Activated CD8-positive, alpha-beta memory T cell treated with anti-CD3 and anti-CD28 coated beads for 24 hours (primary cell): ENCODE results near the gene GPR142.

Experiments used
- DNase-seq: peaks from one replicate; pipeline ENCODE4 v3.0.0-alpha.2; 2020

Gene GPR142

GRCh38 chr17:74371653-74372147 is 4.4 kb downstream of the GPR142 start:
- no peak for DNase-seq

GRCh38 chr17:74372426-74372825 is 5.1 kb downstream of the GPR142 start:
- DNase-seq = no peak

- DNase-seq = no peak
These were observed 6.7 kb downstream of the GPR142 start for GRCh38 chr17:74373838-74374606.

GRCh38 chr17:74374858-74375257 is 7.6 kb downstream of the GPR142 start:
- DNase-seq = no peak

DNA sequence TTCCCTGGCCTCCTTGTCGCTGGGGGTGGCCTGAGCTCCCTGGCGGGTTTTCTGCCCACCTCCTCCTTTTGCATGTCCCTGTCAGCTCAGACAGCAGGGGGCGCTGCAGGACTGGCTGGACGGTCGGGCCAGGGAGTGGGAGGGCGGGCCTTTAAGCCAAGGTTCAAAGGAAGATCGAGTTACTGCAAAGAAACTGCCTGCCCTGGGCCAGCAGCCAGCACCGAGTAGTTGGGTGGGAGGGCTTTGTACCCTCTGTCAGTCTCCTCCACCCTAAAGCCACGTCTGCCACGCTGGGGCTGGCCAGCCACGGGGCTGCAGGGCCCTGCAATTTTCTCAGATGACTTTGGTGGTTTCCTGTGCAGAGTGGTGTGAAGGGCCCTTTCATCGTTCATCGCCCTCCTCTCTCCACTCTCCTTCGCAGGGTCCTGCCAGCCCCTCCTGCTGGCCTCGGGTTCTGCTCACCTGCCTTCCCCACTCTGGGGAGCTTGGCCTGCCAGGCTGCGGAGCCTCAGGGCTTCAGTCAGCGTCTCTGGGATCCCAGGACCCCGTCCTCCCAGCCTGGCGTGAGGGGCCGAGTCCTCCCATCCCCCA is 12.3 kb downstream of the GPR142 start:
- DNase-seq = peak; percentile 99

- DNase-seq = no peak
These were observed 13.0 kb downstream of the GPR142 start for GRCh38 chr17:74380086-74380958.

DNA sequence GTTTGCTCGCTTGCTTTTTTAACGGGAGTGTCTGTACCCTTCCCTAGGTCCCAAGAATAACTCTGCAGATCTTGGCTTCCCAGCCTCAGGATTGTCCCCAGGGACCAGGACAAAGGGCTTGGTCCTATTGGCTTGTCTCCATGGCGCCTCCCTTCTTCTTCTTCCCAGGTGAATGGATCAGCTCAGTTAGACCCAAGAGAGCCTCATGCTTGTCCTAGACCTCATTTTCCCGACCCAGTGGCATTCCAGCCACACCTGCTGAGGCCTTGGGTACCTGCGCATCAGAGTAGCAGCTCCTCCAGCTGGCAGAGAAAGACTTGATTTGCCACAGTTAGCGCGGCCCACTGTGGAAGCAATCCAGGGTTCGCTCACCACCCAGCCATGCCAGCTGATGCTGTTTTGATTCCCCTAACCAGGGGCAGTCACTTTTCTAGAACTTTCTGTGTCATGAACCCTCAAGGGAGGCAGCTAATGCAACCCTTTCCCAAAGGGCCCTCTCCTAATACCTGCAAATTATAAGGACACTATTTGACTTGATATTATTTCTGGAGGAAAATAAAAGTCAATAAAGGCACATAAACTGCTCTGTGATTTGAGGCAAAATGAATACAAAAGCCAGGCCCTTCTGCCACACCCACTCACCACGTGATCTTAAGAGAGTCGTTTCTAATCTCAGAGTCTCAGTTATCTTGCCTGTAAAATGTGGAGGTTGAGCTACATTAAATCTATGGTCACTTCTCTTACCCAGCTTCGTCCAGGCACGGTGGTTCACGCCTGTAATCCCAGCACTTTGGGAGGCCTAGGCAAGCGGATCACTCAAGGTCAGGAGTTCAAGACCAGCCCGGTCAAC is 13.9 kb downstream of the GPR142 start:
- DNase-seq = no peak

DNA sequence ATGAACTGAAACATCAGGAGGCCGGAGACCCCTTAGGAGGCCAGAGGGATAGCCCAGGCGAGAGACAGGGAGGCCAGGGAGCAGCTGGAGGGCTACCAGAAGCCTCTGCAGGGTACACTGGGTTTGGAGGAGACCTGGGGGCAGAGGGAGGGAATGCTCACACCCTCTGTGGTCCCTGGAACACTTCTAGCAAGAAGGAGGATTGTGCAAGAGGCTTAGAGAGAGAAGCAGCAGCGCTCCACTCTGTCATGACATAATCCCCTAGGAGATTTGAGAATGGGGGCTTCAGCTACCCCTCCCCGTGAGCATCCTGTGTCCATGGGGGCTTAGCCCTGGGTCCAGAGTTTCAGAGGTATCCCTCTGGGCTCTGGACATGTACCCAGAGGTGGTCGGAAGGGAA is 15.8 kb downstream of the GPR142 start:
- DNase-seq = no peak

- DNase-seq = no peak
These were observed 17.9 kb downstream of the GPR142 start for GRCh38 chr17:74385201-74385600.

- no peak for DNase-seq
These were observed 19.1 kb downstream of the GPR142 start for GRCh38 chr17:74386386-74386785.

GRCh38 chr17:74387365-74388218 is 20.3 kb downstream of the GPR142 start:
- DNase-seq = no peak

GRCh38 chr17:74389084-74389753 is 21.9 kb downstream of the GPR142 start:
- no peak for DNase-seq

DNA sequence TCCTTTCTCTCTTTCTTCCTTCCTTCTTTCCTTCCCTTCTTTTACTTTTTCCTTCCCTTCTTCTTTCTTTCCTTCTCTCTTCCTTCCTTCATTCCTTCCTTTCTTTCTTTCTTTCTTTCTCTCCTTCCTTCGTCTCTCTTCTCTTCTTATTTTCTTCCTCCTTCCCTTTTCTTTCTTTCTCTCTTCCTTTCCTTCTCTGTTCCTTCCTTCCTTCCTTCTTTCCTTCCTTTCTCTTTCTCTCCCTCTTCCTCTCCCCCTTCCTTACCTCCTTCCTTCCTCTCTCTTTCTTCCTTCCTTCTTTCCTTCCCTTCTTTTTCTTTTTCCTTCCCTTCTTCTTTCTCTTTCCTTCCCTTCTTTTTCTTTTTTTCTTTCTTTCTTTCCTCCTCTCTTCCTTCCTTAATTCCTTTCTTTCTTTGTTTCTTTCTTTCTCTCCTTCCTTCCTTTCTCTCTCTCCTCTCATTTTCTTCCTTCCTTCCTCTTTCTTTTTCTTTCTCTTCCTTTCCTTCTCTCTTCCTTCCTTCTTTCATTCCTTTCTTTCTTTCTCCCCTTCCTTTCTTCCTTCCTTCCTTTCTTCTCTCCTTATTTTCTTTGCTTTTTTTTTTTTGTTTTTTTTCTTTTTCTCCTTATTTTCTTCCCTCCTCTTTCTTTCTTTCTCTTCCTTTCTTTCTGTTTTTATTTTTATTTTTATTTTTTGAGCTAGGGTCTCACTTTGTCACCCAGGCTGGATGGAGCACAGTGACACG is 22.8 kb downstream of the GPR142 start:
- no peak for DNase-seq

DNA sequence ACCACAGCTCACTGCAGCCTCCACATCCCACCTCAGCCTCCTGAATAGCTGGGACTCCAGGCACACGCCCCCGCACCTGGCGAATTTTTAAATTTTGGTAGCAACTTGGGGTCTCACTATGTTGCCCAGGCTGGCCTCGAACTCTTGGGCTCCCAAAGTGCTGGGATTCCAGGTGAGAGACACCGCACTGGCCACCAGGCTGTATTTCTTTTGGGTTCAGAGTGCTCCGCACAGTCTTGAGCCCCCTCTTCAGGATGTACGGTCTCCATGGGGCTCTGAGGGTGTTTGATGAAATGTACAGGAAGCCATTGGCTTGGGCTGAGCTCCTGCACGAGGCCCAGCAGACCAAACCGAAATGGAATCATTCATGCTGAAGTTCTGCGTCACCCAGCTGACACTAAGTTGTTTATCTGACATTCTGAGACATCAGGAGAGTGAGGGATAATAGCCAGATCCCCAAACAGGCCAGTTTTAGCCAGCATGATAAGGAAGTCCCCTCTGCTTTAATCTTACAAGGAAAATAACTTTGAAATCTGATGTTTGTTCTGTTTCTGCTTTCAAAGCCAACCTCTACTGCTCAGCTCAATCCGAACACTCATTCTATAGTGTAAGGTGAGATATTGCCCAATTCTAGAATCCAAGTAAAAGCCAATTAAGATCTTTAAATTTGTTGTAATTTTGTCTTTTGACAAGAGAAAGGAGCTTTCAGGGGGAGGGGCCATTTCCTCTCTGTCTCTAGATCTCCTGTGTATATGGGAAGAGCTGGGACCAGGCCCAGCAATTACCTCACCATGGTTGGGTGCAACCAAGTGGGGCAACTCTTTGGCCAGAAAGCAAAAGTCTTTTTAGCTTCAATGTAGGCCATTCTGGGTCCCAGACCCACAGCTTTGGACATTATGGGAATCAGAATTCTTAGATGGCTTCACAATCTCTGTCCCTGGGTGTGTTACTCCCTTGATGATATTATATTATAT is 23.7 kb downstream of the GPR142 start:
- DNase-seq = no peak

DNA sequence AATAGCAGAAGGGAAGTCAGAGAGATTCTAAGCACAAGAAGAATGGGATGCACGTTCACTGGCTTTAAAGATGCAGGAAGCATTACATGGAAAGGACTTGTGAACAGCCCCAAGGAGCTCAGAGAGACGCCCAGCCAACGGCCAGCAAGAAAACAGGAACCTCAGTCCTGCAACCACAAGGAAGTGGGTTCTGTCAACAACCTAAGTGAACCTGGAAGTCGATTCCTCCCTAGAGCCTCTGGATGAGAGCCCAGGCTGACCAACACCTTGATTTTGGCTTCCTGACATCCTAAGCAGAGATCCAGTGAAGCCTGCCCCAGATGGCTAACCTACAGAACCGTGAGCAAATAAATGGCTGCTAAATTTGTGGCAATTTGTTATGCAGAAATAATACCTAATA is 24.5 kb downstream of the GPR142 start:
- no peak for DNase-seq

GRCh38 chr17:74392848-74393247 is 25.5 kb downstream of the GPR142 start:
- DNase-seq = no peak

DNA sequence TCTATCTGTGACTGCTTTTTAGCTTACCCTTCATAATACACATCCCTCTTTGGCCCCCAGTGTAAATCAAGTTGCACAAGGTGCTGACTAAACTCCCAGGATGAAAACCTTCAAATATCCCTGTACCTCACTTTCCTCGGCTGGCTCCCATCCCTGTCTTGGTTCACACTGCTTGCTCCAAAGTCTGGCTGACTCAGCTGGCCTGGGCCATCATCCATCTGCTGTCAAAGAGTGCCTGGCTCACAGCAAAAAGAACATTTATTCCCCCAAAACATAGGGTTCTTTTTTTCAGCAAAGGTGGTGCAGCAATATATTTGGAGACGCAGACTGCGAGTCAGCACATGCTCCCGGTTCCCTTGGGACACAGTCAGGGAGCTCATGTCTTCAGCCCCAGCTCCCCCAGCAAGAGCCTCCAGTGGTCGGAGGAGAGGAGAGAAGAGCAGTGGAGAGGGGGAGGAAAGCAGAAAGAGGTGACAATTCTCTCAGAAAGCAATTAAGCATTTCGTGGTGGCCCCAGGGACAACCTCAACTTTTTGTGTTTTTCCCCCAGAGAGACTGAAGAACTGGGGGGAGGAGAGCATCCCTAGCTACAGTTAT is 26.1 kb downstream of the GPR142 start:
- no peak for DNase-seq

DNA sequence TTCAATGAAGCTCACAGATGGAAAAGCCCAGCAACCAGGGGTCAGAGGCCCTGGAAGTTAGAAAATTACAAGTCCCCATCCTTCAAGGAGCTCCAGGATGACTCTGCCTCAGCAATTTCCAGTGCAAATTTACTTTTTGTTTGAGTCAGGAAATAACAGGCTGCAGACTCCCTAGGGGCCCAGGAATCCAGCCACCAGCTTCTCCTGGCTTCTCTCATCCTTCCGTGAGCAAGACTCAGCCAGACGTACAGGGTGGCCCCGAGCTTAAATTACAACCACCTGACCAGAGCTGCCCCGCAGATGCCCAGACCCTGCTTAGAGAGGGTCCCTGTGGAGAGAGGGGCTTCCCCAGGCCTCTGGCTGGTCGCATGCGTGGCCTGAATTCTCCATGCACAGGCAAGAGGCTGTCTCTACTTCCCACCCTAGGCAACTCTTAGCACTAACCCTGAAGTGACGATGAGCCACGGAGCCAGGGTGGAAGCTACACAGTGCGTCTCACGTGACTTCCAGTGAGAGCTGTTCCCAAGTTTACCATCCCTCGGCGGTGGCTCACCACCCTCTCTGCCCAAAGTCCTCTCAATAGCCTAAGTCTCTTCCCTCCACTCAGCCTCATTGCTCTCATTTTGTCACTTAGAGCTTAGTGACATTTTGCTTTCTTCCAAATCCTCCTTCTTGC is 27.1 kb downstream of the GPR142 start:
- no peak for DNase-seq
